Thyroid gland (tissue), 4 donors: ENCODE results near the gene SLC25A26.

Experiments used
- POLR2A ChIP-seq, 2 donors: fragments of 450-650 bp; IDR thresholded peaks; one replicate each; pipeline ENCODE4 v1.6.1; 2017; ENCODE audit warnings: antibody characterized with exemption in 2 of 2, mild to moderate bottlenecking in 2 of 2, moderate library complexity in 1 of 2
- TF ChIP-seq, protein P1 (sequence below), 6 experiments: fragments of 200-600 bp in 3 of 6; fragments of 450-650 bp in 3 of 6; sonication (generic) in 3 of 6; IDR thresholded peaks; one replicate each; pipeline ENCODE4 v1.5.1; 2016 to 2019; ENCODE audit warnings: antibody characterized with exemption in 6 of 6, mild to moderate bottlenecking in 2 of 6, inconsistent platforms in 1 of 6, moderate library complexity in 1 of 6

DNA sequence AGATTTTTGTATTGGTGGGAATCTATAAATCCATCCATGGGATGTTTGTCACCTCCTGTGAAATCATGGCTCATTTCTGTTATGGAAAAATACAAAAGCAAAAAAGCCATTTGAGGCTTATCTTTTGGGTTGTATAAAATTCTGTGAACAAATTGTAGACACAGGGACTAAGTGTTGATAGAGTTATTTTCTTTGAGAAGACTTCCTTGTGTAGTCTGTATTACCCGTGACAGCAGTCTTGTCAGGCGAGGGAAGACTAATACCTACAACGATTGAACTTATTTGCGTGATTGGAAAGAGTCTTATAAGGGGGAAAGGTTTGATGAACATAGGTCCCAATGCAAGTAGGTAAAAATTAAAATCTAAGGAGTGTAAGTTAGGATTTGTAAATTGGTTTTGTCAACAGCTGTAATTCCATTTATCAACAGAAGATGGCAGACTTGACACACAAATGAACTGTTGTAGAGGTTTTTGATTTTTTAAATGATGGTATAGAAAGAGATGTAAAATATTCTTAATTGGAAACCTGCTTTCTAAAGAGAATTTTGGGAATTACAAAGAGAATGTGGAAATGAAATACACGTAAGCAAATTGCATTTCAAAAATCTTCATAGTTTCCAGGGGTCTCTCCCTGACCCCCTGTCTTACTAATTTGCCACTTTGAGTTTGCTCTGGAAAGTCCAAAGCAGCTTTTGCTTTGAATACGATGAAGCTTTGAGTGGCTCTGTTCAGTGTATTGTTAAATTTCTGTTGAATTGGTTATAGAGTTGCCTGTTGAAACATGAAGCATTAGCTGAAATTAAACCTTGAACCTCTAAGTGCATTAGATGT is 33.2 kb downstream of the SLC25A26 start:
- TF ChIP-seq, protein P1, sequence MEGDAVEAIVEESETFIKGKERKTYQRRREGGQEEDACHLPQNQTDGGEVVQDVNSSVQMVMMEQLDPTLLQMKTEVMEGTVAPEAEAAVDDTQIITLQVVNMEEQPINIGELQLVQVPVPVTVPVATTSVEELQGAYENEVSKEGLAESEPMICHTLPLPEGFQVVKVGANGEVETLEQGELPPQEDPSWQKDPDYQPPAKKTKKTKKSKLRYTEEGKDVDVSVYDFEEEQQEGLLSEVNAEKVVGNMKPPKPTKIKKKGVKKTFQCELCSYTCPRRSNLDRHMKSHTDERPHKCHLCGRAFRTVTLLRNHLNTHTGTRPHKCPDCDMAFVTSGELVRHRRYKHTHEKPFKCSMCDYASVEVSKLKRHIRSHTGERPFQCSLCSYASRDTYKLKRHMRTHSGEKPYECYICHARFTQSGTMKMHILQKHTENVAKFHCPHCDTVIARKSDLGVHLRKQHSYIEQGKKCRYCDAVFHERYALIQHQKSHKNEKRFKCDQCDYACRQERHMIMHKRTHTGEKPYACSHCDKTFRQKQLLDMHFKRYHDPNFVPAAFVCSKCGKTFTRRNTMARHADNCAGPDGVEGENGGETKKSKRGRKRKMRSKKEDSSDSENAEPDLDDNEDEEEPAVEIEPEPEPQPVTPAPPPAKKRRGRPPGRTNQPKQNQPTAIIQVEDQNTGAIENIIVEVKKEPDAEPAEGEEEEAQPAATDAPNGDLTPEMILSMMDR (IDR thresholded peaks at IDR 0.05) = peak; percentile 38 to 79 (median 66)
- no peak for TF ChIP-seq POLR2A (IDR thresholded peaks at IDR 0.05)
